Neutrophil (primary cell): ENCODE measurements around the gene COMT.

Experiments used
- H3K27ac ChIP-seq: fragments of 200-600 bp; sonication (generic); 2 replicates; pipeline ENCODE4 v1.5.1; 2016; ENCODE audit warnings: mild to moderate bottlenecking, moderate library complexity
- H3K27me3 ChIP-seq: fragments of 200-600 bp; sonication (generic); 2 replicates; pipeline ENCODE4 v1.6.0; 2016; ENCODE audit warnings: mild to moderate bottlenecking
- H3K36me3 ChIP-seq: fragments of 200-600 bp; sonication (generic); 2 replicates; pipeline ENCODE4 v1.5.1; 2017
- H3K4me1 ChIP-seq, 2 experiments: fragments of 200-600 bp in 1 of 2; sonication (generic) in 1 of 2; 1 replicate in 1 of 2; 2 replicates in 1 of 2; pipeline versions ENCODE4 v1.5.1 to v1.6.1; 2013 to 2016; ENCODE audit warnings: low read depth in 1 of 2, low read length in 1 of 2, mild to moderate bottlenecking in 1 of 2, moderate library complexity in 1 of 2; ENCODE audit not compliant: control insufficient read depth in 1 of 2, insufficient read depth in 1 of 2
- H3K4me3 ChIP-seq, 2 experiments: fragments of 200-600 bp in 1 of 2; sonication (generic) in 1 of 2; 1 replicate in 1 of 2; 2 replicates in 1 of 2; pipeline ENCODE4 v1.5.1; 2013 to 2016; ENCODE audit warnings: low read depth in 1 of 2, low read length in 1 of 2, mild to moderate bottlenecking in 1 of 2, moderate library complexity in 1 of 2
- H3K9me3 ChIP-seq: fragments of 200-600 bp; sonication (generic); 2 replicates; pipeline ENCODE4 v1.5.1; 2016
- CTCF ChIP-seq: fragments of 200-600 bp; sonication (generic); IDR thresholded peaks from 2 replicates; pipeline ENCODE4 v1.5.1; 2016; ENCODE audit warnings: antibody characterized with exemption

Gene COMT

GRCh38 chr22:19998232-19998951, 56.8 kb downstream of the COMT start:
- Histone ChIP-seq H3K27ac (no peak overlapping the region), H3K9me3 (no peaks in the 10 kb centered on the region), H3K4me1 (no peaks in the 10 kb centered on the region), H3K36me3 (no peaks in the 10 kb centered on the region), H3K4me3 (no peak overlapping the region), H3K27me3 (peaks cover 23% of the 10 kb centered on the region)
- no peak for TF ChIP-seq CTCF

DNA sequence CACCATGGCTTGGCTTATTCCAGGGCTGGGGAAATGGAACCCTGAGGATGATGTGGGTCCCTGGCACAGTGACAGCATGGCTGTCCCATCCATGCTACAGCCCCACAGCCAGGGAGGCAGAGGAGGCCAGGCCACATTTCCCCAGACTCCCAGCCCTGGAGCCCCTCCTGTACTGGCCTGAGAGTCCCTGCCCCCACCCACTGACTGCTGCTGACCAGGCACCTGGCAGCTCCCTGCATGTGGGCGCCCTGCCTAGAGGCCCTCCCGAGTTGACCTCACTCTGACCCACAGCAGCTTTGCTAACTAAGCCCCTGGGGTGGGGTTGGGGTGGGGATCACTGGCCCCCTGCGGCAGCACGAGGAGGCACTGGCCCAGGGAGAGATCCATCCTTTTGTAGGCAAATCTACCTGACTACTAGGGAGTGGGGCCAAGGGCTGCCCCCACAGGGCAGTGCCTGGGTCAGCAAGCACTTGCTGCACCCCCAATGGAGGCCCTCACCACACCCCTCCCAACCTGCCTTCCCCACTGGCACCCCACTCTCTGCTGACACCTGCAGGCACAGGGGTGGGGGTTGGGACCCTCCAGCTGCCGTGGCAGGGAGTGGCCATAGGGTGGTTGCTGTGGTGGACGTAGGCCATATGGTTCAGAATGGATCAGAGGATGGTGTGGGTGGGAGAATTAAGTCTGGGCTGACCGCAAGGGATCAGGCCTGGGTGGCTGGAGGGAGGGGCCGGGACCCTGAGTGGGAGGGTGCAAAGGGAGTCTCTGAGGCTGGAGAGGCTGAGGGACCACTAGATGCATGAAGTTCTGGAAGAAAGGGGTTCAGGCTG, 57.6 kb downstream of the COMT start:
- Histone ChIP-seq H3K9me3 (no peaks in the 10 kb centered on the region), H3K36me3 (no peaks in the 10 kb centered on the region), H3K27ac (no peak overlapping the region), H3K4me1 (no peaks in the 10 kb centered on the region), H3K27me3 (peaks cover 23% of the 10 kb centered on the region), H3K4me3 (no peak overlapping the region)
- TF ChIP-seq CTCF: no peak

DNA sequence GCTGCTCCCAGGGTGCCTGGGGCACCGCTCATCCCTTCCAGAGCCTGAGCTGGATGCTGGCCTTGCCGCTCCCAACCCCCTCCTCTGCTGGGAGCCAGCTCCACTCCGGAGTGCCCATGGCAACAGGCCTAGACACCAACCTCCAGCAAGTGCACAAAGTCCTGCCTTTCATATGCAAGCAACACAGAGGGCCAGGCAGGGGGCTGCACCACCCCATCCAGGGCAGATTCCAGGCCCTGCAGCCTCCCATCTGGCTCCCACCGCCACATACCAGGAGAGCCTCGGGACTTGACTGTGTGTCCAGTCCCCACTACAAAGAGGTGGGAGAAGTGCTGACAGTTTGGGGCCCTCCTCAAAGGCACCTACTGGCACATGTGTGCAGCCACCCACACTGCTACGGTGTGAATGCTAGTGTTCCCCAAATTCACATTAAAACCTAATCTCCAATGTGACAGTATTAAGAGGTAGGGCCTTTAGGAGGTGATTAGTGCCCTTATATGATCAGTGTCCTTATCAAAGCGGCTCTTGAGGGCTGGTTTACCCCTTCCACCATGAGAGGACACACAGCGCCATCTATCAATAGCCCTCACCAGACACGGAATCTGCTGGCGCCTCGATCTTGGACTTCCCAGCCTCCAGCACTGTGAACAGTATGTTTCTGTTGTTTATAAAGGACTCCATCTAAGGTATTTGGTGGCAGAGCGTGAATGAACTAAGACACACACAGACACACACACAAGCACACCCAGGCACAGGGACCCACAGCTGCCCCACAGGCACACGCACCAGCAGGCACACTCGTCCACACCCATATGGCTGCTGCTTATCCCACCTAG, 58.9 kb downstream of the COMT start:
- TF ChIP-seq CTCF: no peak
- H3K36me3 ChIP-seq: no peaks in the 10 kb centered on the region
- no peak overlapping the region for H3K4me3 ChIP-seq
- H3K9me3 ChIP-seq: no peaks in the 10 kb centered on the region
- H3K4me1 ChIP-seq: no peaks in the 10 kb centered on the region
- H3K27me3 ChIP-seq: peaks cover 23% of the 10 kb centered on the region
- H3K27ac ChIP-seq: no peak overlapping the region

DNA sequence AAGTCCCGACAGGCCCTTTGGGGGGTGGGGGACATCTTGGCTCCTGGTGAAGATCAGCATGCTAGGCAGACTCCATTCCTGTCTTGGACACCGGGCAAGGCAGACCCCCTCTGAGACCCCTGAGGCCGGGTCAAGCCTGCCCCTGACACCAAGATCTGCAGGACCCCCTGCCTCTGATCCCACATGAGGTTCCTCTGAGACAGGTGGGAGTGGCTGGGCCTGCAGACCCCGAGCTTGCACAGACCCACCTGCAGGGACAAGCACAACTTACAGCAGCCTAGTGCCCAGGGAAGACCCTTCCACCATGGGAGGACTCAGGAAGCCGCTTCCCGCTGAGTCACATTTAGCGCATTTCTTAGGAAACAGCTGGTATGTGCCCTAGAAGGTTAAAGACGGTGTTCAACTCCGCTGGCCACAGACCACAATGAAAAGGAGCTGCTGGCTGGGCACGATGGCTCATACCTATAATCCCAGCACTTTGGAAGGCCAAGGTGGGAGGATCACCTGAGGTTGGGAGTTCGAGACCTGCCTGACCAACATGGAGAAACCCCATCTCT, 59.6 kb downstream of the COMT start:
- Histone ChIP-seq H3K27ac (no peak overlapping the region), H3K4me3 (no peak overlapping the region), H3K27me3 (peaks cover 23% of the 10 kb centered on the region), H3K4me1 (no peaks in the 10 kb centered on the region), H3K9me3 (no peaks in the 10 kb centered on the region), H3K36me3 (no peaks in the 10 kb centered on the region)
- no peak for TF ChIP-seq CTCF

DNA sequence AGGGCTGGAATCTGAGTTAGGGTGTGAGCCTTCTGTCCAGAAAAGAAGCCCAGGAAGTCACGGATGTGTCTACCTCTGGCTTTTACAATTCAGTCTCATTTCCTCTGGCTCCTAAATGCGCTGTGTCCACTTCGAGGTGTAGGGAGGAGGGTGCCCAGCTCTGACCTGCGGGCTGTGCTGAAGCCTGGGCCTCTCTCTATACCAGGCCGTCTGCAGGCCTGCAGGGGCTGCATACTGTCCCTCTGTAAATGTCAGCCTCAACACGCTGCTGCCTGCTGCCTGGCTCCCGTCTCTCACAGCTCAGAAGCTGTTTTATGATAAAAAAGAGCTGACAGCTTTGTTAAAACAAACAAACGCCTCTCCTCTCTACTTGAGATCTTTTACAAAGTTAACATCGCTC, 60.6 kb downstream of the COMT start:
- no peak overlapping the region for H3K4me3 ChIP-seq
- H3K27me3 ChIP-seq: peaks cover 23% of the 10 kb centered on the region
- H3K36me3 ChIP-seq: no peaks in the 10 kb centered on the region
- no peaks in the 10 kb centered on the region for H3K4me1 ChIP-seq
- no peak for TF ChIP-seq CTCF
- H3K27ac ChIP-seq: no peak overlapping the region
- no peaks in the 10 kb centered on the region for H3K9me3 ChIP-seq
